Erythroblast (primary cell): Measurements from ENCODE around the gene WDPCP.

Experiments
- GATA1 ChIP-seq: IDR thresholded peaks from 2 replicates; pipeline ENCODE4 v1.6.1; 2011; ENCODE audit warnings: low read depth, mild to moderate bottlenecking, control low read depth, low read length, moderate library complexity
- POLR2A ChIP-seq: IDR thresholded peaks from 2 replicates; pipeline ENCODE4 v1.6.1; 2011; ENCODE audit warnings: mild to moderate bottlenecking, low read length

DNA sequence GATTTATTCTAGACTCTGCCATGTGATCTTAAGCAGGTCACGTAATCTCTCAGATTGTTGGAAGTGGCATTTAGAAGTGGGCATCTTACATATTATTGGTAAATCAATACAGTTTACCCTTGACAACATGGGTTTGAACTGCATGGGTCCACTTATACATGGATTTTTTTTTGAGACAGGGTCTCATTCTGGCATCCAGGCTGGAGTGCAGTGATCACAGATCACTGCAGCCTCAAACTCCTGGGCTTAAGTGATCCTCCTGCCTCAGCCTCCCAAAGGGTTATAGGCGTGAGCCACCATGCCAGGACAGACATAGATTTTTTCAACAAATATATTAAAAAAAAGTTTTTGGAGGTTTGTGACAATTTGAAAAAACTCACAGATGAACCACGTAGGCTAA, 393.0 kb downstream of the WDPCP start:
- TF ChIP-seq POLR2A = no peak
- TF ChIP-seq GATA1 = no peak
